ENCODE measurements around the gene CDKAL1. TPM values are rescaled to one million over a fixed set of nuclear protein-coding genes. Genes with fewer than 3 reads are reported as not detected.

Gene CDKAL1
- total and polyA plus RNA-seq, 2 donors: 9.8 to 19.9 TPM

DNA sequence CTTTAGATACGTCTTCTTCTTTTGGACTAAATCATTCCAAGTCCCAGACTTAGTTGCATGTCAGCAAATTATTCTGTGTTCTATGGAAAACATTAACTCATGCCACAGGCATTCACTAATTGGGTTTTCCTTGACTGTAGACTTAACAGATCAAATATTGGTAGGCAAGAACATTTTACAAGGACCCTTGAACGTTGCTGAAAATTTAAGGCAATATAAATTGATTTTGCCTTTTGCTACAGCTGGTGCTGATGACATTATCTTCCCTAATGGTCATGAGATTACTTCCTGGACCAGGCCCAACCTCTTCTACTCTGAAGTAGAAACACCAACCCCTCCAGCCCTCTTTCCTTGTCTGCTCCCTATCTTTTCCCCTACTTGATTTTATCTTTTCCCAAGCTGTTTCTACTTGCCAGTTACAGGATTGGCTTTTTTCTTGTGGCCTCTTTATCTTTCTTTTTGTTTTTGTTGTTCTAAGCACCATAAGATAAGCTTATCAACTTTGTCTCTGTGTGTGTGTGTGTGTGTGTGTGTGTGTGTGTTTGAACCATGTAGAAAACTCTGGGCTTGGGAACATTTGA is 545.3 kb downstream of the CDKAL1 start:
- no peak overlapping the region for H3K4me3 ChIP-seq (ENCODE audit: low read length in 2 of 2)
- WGBS: 87% methylated on average over 2 of the region's 2 CpGs
- DNase-seq (ENCODE audit: low read depth in 6 of 9, low spot score in 9 of 9): no peak

GRCh38 chr6:21080221-21080620 is 546.0 kb downstream of the CDKAL1 start:
- DNase-seq (ENCODE audit: low read depth in 6 of 9, low spot score in 9 of 9): no peak
- H3K9me3 ChIP-seq (ENCODE audit: control insufficient read depth in 2 of 2, insufficient read depth in 1 of 2, low read length in 1 of 2): no peaks in the 10 kb centered on the region
- H3K27me3 ChIP-seq (ENCODE audit: control insufficient read depth in 2 of 2, insufficient read depth in 1 of 2, low read length in 1 of 2): no peaks in the 10 kb centered on the region
- no peak overlapping the region for H3K27ac ChIP-seq (ENCODE audit: low read depth in 1 of 2, low read length in 1 of 2)
- no peaks in the 10 kb centered on the region for H3K4me1 ChIP-seq (ENCODE audit: control insufficient read depth in 2 of 2, insufficient read depth in 2 of 2, low read length in 2 of 2)
- no peak overlapping the region for H3K4me3 ChIP-seq (ENCODE audit: low read length in 2 of 2)
- 99% methylated on average over 3 of the region's 3 CpGs for WGBS
- H3K36me3 ChIP-seq (ENCODE audit: control insufficient read depth in 2 of 2, insufficient read depth in 2 of 2, low read length in 1 of 2): no peaks in the 10 kb centered on the region

More for the DNA sequence above, 545.3 kb downstream of the CDKAL1 start:
- Histone ChIP-seq H3K36me3 (ENCODE audit: control insufficient read depth in 2 of 2, insufficient read depth in 2 of 2, low read length in 1 of 2) (no peaks in the 10 kb centered on the region), H3K27me3 (ENCODE audit: control insufficient read depth in 2 of 2, insufficient read depth in 1 of 2, low read length in 1 of 2) (no peaks in the 10 kb centered on the region), H3K27ac (ENCODE audit: low read depth in 1 of 2, low read length in 1 of 2) (no peak overlapping the region), H3K9me3 (ENCODE audit: control insufficient read depth in 2 of 2, insufficient read depth in 1 of 2, low read length in 1 of 2) (no peaks in the 10 kb centered on the region), H3K4me1 (ENCODE audit: control insufficient read depth in 2 of 2, insufficient read depth in 2 of 2, low read length in 2 of 2) (no peaks in the 10 kb centered on the region)

DNA sequence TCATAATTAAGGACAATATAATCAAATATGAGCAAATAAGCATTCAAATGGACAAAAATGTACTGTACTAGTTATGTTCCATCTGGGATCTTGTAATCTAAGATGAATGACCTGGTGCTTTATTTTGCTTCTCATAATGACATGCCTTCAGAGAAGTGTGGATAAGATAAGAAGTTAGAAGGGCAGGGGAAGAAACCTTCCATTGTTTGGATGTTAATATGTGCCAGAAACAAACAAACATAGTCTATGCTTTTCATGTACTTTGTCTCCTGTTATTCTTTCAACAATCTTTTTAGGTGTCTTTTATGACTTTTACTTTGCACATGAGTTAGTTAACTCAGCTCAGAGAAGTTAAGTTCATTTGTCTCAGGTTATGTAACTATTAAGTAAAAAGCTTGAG is 547.8 kb downstream of the CDKAL1 start:
- DNase-seq (ENCODE audit: low read depth in 6 of 9, low spot score in 9 of 9): no peak
- no peak overlapping the region for H3K27ac ChIP-seq (ENCODE audit: low read depth in 1 of 2, low read length in 1 of 2)
- no peak overlapping the region for H3K4me3 ChIP-seq (ENCODE audit: low read length in 2 of 2)
- no peaks in the 10 kb centered on the region for H3K27me3 ChIP-seq (ENCODE audit: control insufficient read depth in 2 of 2, insufficient read depth in 1 of 2, low read length in 1 of 2)
- no peaks in the 10 kb centered on the region for H3K4me1 ChIP-seq (ENCODE audit: control insufficient read depth in 2 of 2, insufficient read depth in 2 of 2, low read length in 2 of 2)
- H3K36me3 ChIP-seq (ENCODE audit: control insufficient read depth in 2 of 2, insufficient read depth in 2 of 2, low read length in 1 of 2): no peaks in the 10 kb centered on the region
- no peaks in the 10 kb centered on the region for H3K9me3 ChIP-seq (ENCODE audit: control insufficient read depth in 2 of 2, insufficient read depth in 1 of 2, low read length in 1 of 2)

- no peak for DNase-seq (ENCODE audit: low read depth in 6 of 9, low spot score in 9 of 9)
- Histone ChIP-seq H3K27ac (ENCODE audit: low read depth in 1 of 2, low read length in 1 of 2) (no peak overlapping the region), H3K4me1 (ENCODE audit: control insufficient read depth in 2 of 2, insufficient read depth in 2 of 2, low read length in 2 of 2) (no peaks in the 10 kb centered on the region), H3K36me3 (ENCODE audit: control insufficient read depth in 2 of 2, insufficient read depth in 2 of 2, low read length in 1 of 2) (peaks cover 0 to 4% of the 10 kb centered on the region in 2 donors), H3K4me3 (ENCODE audit: low read length in 2 of 2) (no peak overlapping the region), H3K9me3 (ENCODE audit: control insufficient read depth in 2 of 2, insufficient read depth in 1 of 2, low read length in 1 of 2) (no peaks in the 10 kb centered on the region), H3K27me3 (ENCODE audit: control insufficient read depth in 2 of 2, insufficient read depth in 1 of 2, low read length in 1 of 2) (no peaks in the 10 kb centered on the region)
- WGBS: 97% methylated on average over 4 of the region's 4 CpGs
Observed at GRCh38 chr6:21083708-21084107, 549.5 kb downstream of the CDKAL1 start.

- H3K9me3 ChIP-seq (ENCODE audit: control insufficient read depth in 2 of 2, insufficient read depth in 1 of 2, low read length in 1 of 2): no peaks in the 10 kb centered on the region
- DNase-seq (ENCODE audit: low read depth in 6 of 9, low spot score in 9 of 9): no peak
- no peak overlapping the region for H3K27ac ChIP-seq (ENCODE audit: low read depth in 1 of 2, low read length in 1 of 2)
- no peaks in the 10 kb centered on the region for H3K4me1 ChIP-seq (ENCODE audit: control insufficient read depth in 2 of 2, insufficient read depth in 2 of 2, low read length in 2 of 2)
- WGBS: 97% methylated on average over 2 of the region's 2 CpGs
- no peaks in the 10 kb centered on the region for H3K27me3 ChIP-seq (ENCODE audit: control insufficient read depth in 2 of 2, insufficient read depth in 1 of 2, low read length in 1 of 2)
- H3K4me3 ChIP-seq (ENCODE audit: low read length in 2 of 2): no peak overlapping the region
- H3K36me3 ChIP-seq (ENCODE audit: control insufficient read depth in 2 of 2, insufficient read depth in 2 of 2, low read length in 1 of 2): peaks cover 0 to 4% of the 10 kb centered on the region in 2 donors
Observed at GRCh38 chr6:21084656-21085055, 550.4 kb downstream of the CDKAL1 start.

GRCh38 chr6:21085211-21085610 is 551.0 kb downstream of the CDKAL1 start:
- Histone ChIP-seq H3K9me3 (ENCODE audit: control insufficient read depth in 2 of 2, insufficient read depth in 1 of 2, low read length in 1 of 2) (no peaks in the 10 kb centered on the region), H3K4me3 (ENCODE audit: low read length in 2 of 2) (no peak overlapping the region), H3K27ac (ENCODE audit: low read depth in 1 of 2, low read length in 1 of 2) (no peak overlapping the region), H3K36me3 (ENCODE audit: control insufficient read depth in 2 of 2, insufficient read depth in 2 of 2, low read length in 1 of 2) (peaks cover 0 to 4% of the 10 kb centered on the region in 2 donors), H3K27me3 (ENCODE audit: control insufficient read depth in 2 of 2, insufficient read depth in 1 of 2, low read length in 1 of 2) (no peaks in the 10 kb centered on the region), H3K4me1 (ENCODE audit: control insufficient read depth in 2 of 2, insufficient read depth in 2 of 2, low read length in 2 of 2) (no peaks in the 10 kb centered on the region)
- WGBS: 99% methylated on average over 3 of the region's 3 CpGs
- no peak for DNase-seq (ENCODE audit: low read depth in 6 of 9, low spot score in 9 of 9)

GRCh38 chr6:21085643-21086042 is 551.4 kb downstream of the CDKAL1 start:
- 99% methylated on average over 3 of the region's 3 CpGs for WGBS

DNA sequence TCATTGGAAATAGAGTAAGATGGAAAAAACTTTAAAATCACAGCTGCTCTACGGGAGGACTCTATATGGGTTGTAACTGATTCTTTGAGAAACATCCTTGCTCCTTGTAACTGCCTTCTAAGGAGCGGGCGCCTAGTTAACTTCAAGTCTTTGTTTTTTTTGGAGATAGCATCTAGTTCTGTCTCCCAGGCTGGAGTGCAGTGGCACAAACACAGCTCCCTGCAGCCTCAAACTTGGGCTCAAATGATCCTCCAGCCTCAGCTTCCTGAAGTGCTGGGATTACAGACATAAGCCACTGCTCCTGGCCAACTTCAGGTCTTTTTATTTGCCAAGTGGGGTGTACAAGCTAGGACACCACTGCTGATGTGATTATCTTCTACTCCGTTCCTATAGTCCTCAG is 552.9 kb downstream of the CDKAL1 start:
- Histone ChIP-seq H3K36me3 (ENCODE audit: control insufficient read depth in 2 of 2, insufficient read depth in 2 of 2, low read length in 1 of 2) (peaks cover 0 to 4% of the 10 kb centered on the region in 2 donors), H3K4me1 (ENCODE audit: control insufficient read depth in 2 of 2, insufficient read depth in 2 of 2, low read length in 2 of 2) (no peaks in the 10 kb centered on the region), H3K4me3 (ENCODE audit: low read length in 2 of 2) (no peak overlapping the region), H3K27ac (ENCODE audit: low read depth in 1 of 2, low read length in 1 of 2) (no peak overlapping the region), H3K27me3 (ENCODE audit: control insufficient read depth in 2 of 2, insufficient read depth in 1 of 2, low read length in 1 of 2) (no peaks in the 10 kb centered on the region), H3K9me3 (ENCODE audit: control insufficient read depth in 2 of 2, insufficient read depth in 1 of 2, low read length in 1 of 2) (no peaks in the 10 kb centered on the region)
- DNase-seq (ENCODE audit: low read depth in 6 of 9, low spot score in 9 of 9): no peak
- WGBS: 99% methylated on average over 4 of the region's 4 CpGs

More at GRCh38 chr6:21085643-21086042, 551.4 kb downstream of the CDKAL1 start:
- DNase-seq (ENCODE audit: low read depth in 6 of 9, low spot score in 9 of 9): no peak
- no peaks in the 10 kb centered on the region for H3K4me1 ChIP-seq (ENCODE audit: control insufficient read depth in 2 of 2, insufficient read depth in 2 of 2, low read length in 2 of 2)
- no peak overlapping the region for H3K4me3 ChIP-seq (ENCODE audit: low read length in 2 of 2)
- no peaks in the 10 kb centered on the region for H3K9me3 ChIP-seq (ENCODE audit: control insufficient read depth in 2 of 2, insufficient read depth in 1 of 2, low read length in 1 of 2)
- no peak overlapping the region for H3K27ac ChIP-seq (ENCODE audit: low read depth in 1 of 2, low read length in 1 of 2)
- peaks cover 0 to 4% of the 10 kb centered on the region in 2 donors for H3K36me3 ChIP-seq (ENCODE audit: control insufficient read depth in 2 of 2, insufficient read depth in 2 of 2, low read length in 1 of 2)
- H3K27me3 ChIP-seq (ENCODE audit: control insufficient read depth in 2 of 2, insufficient read depth in 1 of 2, low read length in 1 of 2): no peaks in the 10 kb centered on the region

DNA sequence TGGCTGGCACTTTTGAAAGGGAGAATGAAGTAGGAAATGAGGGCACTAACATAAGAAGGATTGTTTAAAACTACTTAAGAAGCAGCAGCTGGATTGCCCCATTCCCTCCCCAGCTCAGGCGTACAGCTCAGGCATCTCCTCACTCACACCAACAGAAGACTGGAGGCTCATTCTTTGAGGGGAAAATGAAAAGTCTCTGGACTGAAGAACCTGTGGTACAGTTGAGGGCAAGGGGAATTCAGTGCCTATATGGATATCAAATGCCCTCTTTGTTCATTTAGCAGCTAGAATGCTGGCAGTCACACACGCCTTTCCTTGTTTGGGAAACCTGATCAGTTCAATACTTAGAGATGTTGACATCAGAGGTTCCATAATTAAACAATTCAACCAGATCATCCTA is 557.2 kb downstream of the CDKAL1 start:
- Histone ChIP-seq H3K27ac (ENCODE audit: low read depth in 1 of 2, low read length in 1 of 2) (no peak overlapping the region), H3K9me3 (ENCODE audit: control insufficient read depth in 2 of 2, insufficient read depth in 1 of 2, low read length in 1 of 2) (no peaks in the 10 kb centered on the region), H3K4me1 (ENCODE audit: control insufficient read depth in 2 of 2, insufficient read depth in 2 of 2, low read length in 2 of 2) (no peaks in the 10 kb centered on the region), H3K36me3 (ENCODE audit: control insufficient read depth in 2 of 2, insufficient read depth in 2 of 2, low read length in 1 of 2) (peaks cover 0 to 4% of the 10 kb centered on the region in 2 donors), H3K27me3 (ENCODE audit: control insufficient read depth in 2 of 2, insufficient read depth in 1 of 2, low read length in 1 of 2) (no peaks in the 10 kb centered on the region), H3K4me3 (ENCODE audit: low read length in 2 of 2) (no peak overlapping the region)
- WGBS: 95% methylated on average over 2 of the region's 2 CpGs
- DNase-seq (ENCODE audit: low read depth in 6 of 9, low spot score in 9 of 9): no peak

Measured in thymus (tissue), 11 donors.